ENCODE results near the gene CLPTM1.
"Not testable (repeated sequence)": the region's sequence is repeated elsewhere in the genome, so short reads cannot be mapped to it uniquely, and the experiment has no call there.

The CLPTM1 gene, protein sequence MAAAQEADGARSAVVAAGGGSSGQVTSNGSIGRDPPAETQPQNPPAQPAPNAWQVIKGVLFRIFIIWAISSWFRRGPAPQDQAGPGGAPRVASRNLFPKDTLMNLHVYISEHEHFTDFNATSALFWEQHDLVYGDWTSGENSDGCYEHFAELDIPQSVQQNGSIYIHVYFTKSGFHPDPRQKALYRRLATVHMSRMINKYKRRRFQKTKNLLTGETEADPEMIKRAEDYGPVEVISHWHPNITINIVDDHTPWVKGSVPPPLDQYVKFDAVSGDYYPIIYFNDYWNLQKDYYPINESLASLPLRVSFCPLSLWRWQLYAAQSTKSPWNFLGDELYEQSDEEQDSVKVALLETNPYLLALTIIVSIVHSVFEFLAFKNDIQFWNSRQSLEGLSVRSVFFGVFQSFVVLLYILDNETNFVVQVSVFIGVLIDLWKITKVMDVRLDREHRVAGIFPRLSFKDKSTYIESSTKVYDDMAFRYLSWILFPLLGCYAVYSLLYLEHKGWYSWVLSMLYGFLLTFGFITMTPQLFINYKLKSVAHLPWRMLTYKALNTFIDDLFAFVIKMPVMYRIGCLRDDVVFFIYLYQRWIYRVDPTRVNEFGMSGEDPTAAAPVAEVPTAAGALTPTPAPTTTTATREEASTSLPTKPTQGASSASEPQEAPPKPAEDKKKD

DNA sequence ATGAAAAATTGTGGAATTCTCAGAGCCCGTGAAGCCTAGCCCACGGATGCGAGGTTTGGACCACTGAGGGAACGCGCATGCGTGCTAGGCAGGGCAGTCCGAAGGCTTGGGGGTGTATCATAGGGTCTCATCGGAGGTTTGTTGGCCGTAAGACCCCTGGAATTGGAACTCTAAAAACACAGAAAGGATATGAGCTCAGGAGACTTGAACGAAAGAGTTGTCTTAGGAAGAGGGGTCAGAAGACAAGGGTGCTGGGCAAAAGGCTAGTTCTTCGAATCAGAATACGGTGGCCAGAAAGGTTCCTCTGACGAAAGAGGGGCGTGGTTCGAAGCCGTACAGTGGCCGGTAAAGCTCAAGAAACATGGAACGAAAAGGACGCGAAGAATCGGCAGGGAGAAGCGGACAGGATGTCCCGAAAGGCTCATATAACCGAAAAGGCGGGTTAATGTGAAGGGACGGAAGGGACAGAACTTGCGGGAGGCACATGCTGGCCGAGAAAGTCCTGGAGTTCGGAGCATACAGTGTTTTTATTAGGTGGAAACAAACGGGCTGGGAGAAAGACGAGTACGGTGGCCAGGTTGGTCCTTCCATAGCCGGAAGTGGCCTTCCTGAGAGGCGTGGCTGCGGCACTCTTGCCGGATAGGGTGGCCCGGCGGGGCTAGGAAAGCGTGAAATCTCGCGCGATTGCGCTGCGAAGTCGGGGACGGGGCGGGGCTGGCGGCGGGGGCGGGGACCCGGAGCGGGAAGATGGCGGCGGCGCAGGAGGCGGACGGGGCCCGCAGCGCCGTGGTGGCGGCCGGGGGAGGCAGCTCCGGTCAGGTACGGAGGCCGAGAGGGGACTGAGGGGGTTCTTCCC lies at the start of gene CLPTM1:
CLPTM1 (plus strand) TSS at position 732 of the 856 bp plus-strand sequence; CDS start at position 748, 16 bp downstream.
- peak; percentile 97 for DNase-seq

DNA sequence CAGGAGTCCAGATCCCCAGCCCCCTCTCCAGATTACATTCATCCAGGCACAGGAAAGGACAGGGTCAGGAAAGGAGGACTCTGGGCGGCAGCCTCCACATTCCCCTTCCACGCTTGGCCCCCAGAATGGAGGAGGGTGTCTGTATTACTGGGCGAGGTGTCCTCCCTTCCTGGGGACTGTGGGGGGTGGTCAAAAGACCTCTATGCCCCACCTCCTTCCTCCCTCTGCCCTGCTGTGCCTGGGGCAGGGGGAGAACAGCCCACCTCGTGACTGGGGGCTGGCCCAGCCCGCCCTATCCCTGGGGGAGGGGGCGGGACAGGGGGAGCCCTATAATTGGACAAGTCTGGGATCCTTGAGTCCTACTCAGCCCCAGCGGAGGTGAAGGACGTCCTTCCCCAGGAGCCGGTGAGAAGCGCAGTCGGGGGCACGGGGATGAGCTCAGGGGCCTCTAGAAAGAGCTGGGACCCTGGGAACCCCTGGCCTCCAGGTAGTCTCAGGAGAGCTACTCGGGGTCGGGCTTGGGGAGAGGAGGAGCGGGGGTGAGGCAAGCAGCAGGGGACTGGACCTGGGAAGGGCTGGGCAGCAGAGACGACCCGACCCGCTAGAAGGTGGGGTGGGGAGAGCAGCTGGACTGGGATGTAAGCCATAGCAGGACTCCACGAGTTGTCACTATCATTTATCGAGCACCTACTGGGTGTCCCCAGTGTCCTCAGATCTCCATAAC lies 49.6 kb upstream of the CLPTM1 start, which contains the start of gene APOE:
APOE (plus strand) TSS at position 360 of the 724 bp plus-strand sequence. CDS start 829 bp downstream, outside the sequence.
- DNase-seq, result no peak

DNA sequence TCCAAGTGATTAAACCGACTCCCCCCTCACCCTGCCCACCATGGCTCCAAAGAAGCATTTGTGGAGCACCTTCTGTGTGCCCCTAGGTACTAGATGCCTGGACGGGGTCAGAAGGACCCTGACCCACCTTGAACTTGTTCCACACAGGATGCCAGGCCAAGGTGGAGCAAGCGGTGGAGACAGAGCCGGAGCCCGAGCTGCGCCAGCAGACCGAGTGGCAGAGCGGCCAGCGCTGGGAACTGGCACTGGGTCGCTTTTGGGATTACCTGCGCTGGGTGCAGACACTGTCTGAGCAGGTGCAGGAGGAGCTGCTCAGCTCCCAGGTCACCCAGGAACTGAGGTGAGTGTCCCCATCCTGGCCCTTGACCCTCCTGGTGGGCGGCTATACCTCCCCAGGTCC lies 47.6 kb upstream of the CLPTM1 start:
- no peak for DNase-seq

DNA sequence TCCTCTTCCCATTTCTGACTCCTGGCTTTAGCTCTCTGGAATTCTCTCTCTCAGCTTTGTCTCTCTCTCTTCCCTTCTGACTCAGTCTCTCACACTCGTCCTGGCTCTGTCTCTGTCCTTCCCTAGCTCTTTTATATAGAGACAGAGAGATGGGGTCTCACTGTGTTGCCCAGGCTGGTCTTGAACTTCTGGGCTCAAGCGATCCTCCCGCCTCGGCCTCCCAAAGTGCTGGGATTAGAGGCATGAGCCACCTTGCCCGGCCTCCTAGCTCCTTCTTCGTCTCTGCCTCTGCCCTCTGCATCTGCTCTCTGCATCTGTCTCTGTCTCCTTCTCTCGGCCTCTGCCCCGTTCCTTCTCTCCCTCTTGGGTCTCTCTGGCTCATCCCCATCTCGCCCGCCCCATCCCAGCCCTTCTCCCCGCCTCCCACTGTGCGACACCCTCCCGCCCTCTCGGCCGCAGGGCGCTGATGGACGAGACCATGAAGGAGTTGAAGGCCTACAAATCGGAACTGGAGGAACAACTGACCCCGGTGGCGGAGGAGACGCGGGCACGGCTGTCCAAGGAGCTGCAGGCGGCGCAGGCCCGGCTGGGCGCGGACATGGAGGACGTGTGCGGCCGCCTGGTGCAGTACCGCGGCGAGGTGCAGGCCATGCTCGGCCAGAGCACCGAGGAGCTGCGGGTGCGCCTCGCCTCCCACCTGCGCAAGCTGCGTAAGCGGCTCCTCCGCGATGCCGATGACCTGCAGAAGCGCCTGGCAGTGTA lies 46.9 kb upstream of the CLPTM1 start:
- no peak for DNase-seq

GRCh38 chr19:44908836-44909261 lies 46.3 kb upstream of the CLPTM1 start:
- DNase-seq, result no peak

GRCh38 chr19:44909775-44910174 lies 45.4 kb upstream of the CLPTM1 start:
- DNase-seq, result no peak

DNA sequence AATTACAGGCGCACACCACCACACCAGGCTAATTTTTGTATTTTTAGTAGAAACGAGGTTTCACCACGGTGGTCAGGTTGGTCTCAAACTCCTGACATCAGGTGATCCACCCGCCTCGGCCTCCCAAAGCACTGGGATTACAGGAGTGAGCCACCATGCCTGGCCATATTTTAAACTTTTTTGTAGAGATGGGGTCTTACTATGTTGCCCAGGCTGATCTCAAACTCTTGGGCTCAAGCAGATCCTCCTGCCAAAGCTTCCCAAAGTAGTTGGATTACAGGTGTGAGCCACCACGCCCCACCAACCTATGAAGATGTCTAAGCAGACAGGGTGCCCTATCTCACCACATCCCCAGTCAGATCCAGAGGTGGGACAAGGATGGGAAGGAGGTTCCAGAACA lies 43.3 kb upstream of the CLPTM1 start:
- not testable (repeated sequence) for DNase-seq

- DNase-seq, result no peak
Measured at GRCh38 chr19:44912854-44913253, 42.3 kb upstream of the CLPTM1 start.

DNA sequence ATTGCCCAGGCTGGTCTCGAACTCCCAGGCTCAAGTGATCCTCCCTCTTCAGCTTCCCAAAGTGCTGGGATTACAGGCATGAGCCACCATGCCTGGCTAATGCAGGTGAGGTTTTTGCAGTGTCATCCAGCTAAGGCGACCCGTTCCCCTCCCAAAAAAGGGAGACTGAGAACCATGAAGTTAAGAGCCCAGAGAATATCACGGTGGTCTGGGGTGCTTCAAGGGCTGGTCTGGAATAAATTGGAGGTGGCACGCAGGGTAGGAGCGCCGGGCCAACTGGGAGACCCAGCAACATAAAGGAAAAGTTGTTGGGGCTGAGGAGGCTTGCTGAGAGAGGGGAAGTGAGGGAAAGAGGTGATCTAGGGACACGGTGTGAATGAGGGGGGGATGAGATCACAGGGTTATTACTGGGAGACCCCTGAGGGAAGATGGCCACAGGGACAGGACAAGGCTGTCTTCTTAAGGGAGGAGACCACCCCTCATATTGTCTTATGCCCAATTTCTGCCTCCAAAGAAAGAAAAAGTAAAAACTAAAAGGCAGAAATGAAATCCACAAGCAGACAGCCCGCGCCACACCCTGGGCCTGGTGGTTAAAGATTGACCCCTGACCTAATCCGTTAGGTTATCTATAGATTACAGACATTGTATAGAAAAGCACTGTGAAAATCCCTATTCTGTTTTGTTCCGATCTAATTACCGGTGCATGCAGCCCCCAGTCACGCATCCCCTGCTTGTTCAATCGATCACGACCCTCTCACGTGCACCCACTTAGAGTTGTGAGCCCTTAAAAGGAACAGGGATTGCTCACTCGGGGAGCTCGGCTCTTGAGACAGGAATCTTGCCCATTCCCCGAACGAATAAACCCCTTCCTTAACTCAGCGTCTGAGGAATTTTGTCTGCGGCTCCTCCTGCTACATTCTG lies 41.4 kb upstream of the CLPTM1 start:
- DNase-seq, result not testable (repeated sequence)

GRCh38 chr19:44914433-44915206 lies 40.6 kb upstream of the CLPTM1 start, which contains the start of gene APOC1:
Gene APOC1 (plus strand): TSS chr19:44914608. CDS start chr19:44914892, 284 bp downstream.
- DNase-seq, result peak; percentile 76

DNA sequence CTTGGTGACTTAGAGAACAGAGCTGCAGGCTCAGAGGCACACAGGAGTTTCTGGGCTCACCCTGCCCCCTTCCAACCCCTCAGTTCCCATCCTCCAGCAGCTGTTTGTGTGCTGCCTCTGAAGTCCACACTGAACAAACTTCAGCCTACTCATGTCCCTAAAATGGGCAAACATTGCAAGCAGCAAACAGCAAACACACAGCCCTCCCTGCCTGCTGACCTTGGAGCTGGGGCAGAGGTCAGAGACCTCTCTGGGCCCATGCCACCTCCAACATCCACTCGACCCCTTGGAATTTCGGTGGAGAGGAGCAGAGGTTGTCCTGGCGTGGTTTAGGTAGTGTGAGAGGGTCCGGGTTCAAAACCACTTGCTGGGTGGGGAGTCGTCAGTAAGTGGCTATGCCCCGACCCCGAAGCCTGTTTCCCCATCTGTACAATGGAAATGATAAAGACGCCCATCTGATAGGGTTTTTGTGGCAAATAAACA lies 30.9 kb upstream of the CLPTM1 start:
- DNase-seq, result no peak

- peak; percentile 70 for DNase-seq
Measured at GRCh38 chr19:44925114-44925891, 29.9 kb upstream of the CLPTM1 start.

GRCh38 chr19:44926245-44927077 lies 28.7 kb upstream of the CLPTM1 start:
- not testable (repeated sequence) for DNase-seq

DNA sequence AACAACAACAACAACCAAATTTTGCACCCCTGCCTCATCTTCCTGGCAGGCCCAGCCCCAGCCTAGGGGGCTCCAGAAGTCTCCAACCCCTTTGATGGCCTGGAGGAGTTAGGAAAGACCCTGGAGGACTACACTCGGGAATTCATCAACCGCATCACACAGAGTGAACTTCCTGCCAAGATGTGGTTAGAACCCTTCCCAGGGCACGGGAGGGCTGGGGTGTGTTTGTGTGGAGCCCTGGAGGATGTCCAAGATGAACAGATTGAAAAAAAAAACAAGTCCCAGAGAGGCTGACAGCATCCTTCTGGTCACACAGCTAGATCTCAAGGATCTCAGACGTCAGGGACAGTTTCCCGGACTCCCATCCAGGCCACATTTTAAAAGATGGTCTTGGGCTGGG lies 27.4 kb upstream of the CLPTM1 start:
- DNase-seq, result peak; percentile 23

GRCh38 chr19:44930088-44930487 lies 25.1 kb upstream of the CLPTM1 start:
- DNase-seq, result no peak

DNA sequence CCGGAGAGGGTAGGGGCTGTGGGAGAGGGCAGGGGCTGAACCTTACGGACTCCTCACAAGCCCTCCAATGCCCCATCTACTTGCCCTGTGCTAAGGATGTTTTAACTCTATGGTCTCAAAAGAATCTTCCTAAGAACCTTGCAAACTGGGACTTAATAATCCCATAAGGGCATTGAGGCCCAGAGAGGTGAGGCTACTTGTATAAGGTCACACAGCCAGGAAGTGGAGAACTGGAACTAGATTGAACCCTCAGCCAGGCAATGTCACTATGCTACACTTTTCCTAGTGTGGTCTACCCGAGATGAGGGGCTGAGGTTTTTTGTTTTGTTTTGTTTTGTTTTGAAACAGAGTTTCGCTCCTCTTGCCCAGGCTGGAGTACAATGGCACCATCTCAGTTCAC lies 23.6 kb upstream of the CLPTM1 start:
- DNase-seq, result no peak

DNA sequence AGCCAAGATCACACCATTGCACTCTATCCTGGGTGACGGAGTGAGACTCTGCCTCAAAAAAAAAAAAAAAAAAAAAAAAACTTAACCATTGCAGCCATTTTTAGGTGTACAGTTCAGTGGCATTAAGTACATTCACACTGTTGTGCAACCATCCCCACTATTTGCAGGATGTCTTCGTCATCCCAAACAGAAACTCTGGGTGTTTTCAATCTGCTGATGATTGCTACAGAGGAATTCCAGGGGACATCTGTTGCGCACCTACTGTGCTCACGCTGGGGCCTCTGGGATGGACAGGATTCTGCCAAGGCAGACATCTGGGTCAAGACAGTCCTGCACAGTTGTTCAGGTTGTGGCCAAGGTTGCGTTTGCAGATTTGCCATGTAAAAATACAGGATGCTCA lies 15.5 kb upstream of the CLPTM1 start:
- peak; percentile 53 for DNase-seq

Measured in HCEC 1CT (cell line).